Activated T-helper 1 cell treated with anti-CD3 and anti-CD28 coated beads, Interleukin-2, amount 50 U/mL, for 16 hours (primary cell): ENCODE data around the gene ANKRD11.
"Not testable (repeated sequence)": the region's sequence is repeated elsewhere in the genome, so short reads cannot be mapped to it uniquely, and the experiment has no call there.

ENCODE experiments used
- DNase-seq, 2 donors: peaks; one replicate each; pipeline ENCODE4 v3.0.0-alpha.2; 2020; ENCODE audit warnings: low read depth in 1 of 2, low spot score in 1 of 2

ANKRD11 gene

GRCh38 chr16:89482150-89482816, 8.1 kb downstream of the ANKRD11 start:
- no peak for DNase-seq

GRCh38 chr16:89481356-89481955, 8.9 kb downstream of the ANKRD11 start:
- DNase-seq = no peak

- no peak for DNase-seq
These were observed 11.7 kb downstream of the ANKRD11 start for GRCh38 chr16:89478576-89479221.

DNA sequence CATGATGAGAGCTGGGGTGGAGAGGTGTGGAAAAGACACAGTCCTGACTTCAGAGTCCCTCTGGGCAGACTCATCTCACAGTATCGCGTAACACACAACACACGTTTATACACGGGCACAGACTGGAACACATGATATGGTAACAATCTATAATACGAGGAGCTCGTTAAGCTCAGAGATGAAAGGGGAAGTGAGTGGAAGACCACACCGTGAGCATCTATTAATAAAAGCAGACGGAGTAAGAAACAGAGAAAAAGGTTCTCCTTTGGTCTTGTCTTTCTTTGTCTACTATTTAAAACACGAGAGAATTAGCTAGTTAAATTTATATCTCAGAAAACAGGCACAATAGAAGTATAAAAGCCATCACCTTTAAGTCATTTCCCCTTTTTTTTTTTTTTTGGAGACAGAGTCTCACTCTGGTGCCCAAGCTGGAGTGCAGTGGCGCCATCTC, 13.5 kb downstream of the ANKRD11 start:
- DNase-seq = no peak

GRCh38 chr16:89476379-89476778, 14.0 kb downstream of the ANKRD11 start:
- DNase-seq = no peak

- DNase-seq = no peak
These were observed 15.2 kb downstream of the ANKRD11 start for GRCh38 chr16:89475144-89475543.

DNA sequence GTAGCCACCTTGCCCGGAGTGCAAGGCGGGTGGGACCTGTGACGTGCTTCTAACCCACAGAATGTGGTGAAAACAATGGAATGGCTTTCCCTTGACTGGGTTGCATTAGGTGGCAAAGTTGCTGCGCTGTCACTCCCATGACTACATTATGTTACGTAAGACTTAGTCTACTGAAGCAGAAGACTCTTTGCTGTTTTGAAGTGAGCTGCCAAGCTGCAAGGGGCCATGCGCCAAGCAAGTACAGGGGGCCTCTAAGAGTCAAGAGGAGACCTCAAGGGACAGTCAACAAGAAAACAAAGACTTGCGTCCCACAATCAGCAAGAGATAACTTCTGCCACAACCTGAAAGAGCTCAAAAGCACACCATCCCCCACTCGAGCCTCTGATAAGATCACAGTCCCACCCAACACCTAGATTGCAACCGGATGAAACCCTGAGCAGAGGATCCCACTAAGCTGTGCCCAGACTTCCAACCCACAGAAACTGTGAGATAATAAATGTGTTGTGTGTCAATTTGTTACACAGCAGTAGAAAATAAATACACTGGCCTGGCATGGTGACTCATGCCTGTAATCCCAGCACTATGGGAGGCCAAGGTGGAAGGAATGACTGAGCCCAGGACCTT, 16.5 kb downstream of the ANKRD11 start:
- no peak for DNase-seq

- no peak for DNase-seq
These were observed 17.1 kb downstream of the ANKRD11 start for GRCh38 chr16:89473136-89473712.

DNA sequence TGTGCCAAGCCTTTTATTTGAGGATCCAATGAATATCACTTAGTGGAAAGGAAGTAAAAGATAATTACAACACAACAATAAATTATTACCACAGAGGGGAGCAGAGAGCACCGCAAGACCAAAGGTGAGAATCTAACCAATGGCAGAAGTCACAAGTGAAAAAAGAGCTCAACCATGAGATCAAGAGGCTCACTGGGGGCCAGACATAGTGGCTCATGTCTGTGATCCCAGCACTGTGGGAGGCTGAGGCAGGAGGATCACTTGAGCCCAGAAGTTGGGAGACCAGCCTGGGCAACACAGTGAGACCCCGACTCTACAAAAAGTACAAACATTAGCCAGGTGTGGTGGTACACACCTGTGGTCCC, 17.7 kb downstream of the ANKRD11 start:
- no peak for DNase-seq

- DNase-seq = no peak
These were observed 23.0 kb downstream of the ANKRD11 start for GRCh38 chr16:89467382-89467781.

GRCh38 chr16:89466920-89467319, 23.4 kb downstream of the ANKRD11 start:
- no peak for DNase-seq

DNA sequence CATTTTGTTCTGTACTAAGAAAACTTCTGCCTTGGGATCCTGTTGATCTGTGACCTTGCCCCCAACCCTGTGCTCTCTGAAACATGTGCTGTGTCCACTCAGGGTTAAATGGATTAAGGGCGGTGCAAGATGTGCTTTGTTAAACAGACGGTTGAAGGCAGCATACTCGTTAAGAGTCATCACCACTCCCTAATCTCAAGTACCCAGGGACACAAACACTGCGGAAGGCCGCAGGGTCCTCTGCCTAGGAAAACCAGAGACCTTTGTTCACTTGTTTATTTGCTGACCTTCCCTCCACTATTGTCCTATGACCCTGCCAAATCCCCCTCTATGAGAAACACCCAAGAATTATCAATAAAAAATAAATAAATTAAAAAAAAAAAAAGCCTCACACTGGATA, 27.0 kb downstream of the ANKRD11 start:
- not testable (repeated sequence) for DNase-seq

GRCh38 chr16:89462639-89463038, 27.7 kb downstream of the ANKRD11 start:
- DNase-seq = not testable (repeated sequence)

GRCh38 chr16:89461890-89462289, 28.5 kb downstream of the ANKRD11 start:
- not testable (repeated sequence) for DNase-seq

DNA sequence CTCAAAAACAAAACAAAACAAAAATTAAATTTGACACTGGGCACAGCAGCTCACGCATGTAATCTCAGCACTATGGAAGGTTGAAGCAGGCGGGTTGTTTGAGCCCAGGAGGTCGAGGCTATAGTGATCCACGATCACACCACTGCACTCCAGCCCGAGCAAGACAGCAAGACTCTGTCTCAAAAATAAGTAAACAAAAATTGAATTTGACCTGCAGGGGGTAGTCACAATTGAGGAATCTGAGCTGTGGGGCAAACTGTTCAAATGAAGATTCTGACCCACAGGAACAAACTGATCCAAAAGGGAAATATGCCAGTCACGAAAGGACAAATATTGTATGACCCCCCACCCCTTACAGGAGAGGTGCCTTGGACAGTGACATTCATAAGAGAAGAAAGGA, 29.8 kb downstream of the ANKRD11 start:
- no peak for DNase-seq

- no peak for DNase-seq
These were observed 31.4 kb downstream of the ANKRD11 start for GRCh38 chr16:89458967-89459366.

DNA sequence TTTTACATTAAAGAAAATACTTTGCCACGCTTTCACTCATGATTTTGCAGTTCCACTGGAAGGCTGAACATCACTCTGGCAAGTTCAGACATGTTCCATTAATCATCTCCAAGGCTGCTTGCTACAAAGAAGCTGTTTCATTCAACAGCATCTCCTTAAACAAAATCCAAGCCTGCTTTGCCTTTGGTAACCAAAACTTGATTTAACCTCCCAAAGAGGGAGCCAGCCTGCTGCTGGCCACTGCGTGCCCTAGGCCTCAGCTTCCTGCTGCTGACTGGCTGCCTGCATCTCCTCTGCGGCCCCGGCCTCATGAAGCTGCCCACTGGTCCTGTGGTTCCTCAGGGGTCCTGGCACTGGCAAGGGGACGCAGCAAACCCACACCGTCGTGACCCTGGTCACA, 31.8 kb downstream of the ANKRD11 start:
- DNase-seq = no peak

DNA sequence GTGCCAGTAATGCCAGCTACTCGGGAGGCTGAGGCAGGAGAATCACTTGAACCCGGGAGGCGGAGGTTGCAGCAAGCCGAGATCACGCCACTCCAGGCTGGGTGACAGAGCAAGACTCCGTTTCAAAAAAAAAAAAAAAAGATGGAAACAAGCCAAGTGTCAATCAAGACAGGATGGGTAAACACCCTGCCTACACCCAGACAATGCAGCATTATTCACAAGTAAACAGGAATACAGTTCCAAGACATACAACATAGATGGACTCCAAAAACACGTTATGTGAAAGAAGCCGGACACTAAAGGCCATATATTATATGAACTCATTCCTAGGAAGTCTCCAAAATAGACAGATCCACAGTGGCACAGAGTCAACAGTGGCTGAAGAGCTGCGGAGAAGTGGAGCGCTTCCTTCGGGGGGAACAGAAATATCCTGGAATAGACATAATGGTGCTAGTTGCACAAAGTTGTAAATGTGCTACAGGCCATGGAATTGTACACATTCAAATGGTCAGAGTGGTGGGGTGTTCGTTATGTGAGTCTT, 33.9 kb downstream of the ANKRD11 start:
- no peak for DNase-seq

DNA sequence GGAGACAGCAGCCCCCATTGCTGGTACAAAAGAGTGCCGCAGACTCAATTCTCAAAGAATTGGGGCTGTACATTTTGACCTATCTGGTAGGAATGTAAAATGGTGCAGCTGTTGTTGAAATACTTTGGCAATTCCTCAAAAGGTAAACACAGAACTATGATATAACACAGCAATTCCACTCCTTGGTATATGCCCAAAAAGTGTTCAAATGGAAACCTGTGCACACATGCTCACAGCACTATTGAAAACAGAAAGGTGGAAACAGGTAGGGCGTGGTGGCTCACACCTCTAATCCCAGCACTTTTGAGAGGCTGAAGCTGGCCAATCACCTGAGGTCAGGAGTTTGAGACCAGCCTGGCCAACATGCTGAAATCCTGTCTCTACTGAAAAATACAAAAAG, 34.7 kb downstream of the ANKRD11 start:
- DNase-seq = no peak

- DNase-seq = no peak
These were observed 35.2 kb downstream of the ANKRD11 start for GRCh38 chr16:89455178-89455577.

DNA sequence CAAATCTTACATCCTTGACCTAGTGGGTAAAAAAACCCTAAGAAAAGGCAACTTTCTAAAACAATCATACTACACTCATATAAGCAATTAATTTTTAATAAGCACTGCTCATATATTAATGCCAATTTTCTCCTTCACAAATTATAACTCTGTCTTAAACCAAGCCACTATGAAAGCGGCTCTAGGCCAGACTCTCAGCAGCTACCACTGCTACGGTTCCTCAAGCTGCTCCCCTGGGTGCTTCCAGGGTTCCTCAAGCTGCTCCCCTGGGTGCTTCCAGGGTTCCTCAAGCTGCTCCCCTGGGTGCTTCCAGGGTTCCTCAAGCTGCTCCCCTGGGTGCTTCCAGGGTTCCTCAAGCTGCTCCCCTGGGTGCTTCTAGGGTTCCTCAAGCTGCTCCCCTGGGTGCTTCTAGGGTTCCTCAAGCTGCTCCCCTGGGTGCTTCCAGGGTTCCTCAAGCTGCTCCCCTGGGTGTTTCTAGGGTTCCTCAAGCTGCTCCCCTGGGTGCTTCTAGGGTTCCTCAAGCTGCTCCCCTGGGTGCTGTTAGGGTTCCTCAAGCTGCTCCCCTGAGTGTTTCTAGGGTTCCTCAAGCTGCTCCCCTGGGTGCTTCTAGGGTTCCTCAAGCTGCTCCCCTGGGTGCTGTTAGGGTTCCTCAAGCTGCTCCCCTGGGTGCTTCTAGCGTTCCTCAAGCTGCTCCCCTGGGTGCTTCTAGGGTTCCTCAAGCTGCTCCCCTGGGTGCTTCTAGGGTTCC, 35.8 kb downstream of the ANKRD11 start:
- not testable (repeated sequence) for DNase-seq
